DND-41 (cell line): ENCODE data around the gene NIT2.

ENCODE experiments used
- ATAC-seq: fragments of 200-7000 bp; cut with Tn5 transposase; 3 replicates; pipeline ENCODE4 v1.9.1; 2021; ENCODE audit warnings: low read depth; ENCODE audit not compliant: insufficient read depth
- DNase-seq: peaks from one replicate; pipeline ENCODE4 v3.0.0-alpha.2; 2020
- H2AFZ ChIP-seq: 2 replicates; pipeline ENCODE4 v1.6.0; 2012; ENCODE audit warnings: low read depth, low read length
- H3K27ac ChIP-seq: 2 replicates; pipeline ENCODE4 v1.5.1; 2012; ENCODE audit warnings: low read length, inconsistent platforms
- H3K27me3 ChIP-seq: fragments of 200-600 bp; sonication (generic); 2 replicates; pipeline ENCODE4 v1.6.0; 2012; ENCODE audit warnings: low read length, mild to moderate bottlenecking, inconsistent platforms; ENCODE audit not compliant: insufficient read depth, poor library complexity
- H3K36me3 ChIP-seq: 2 replicates; pipeline ENCODE4 v1.5.1; 2012; ENCODE audit warnings: low read length, inconsistent platforms; ENCODE audit not compliant: insufficient read depth
- H3K4me1 ChIP-seq: 2 replicates; pipeline ENCODE4 v1.5.1; 2012; ENCODE audit warnings: mild to moderate bottlenecking, low read length; ENCODE audit not compliant: insufficient read depth
- H3K4me2 ChIP-seq: 2 replicates; pipeline ENCODE4 v1.6.0; 2012; ENCODE audit warnings: mild to moderate bottlenecking, moderate library complexity, low read length, inconsistent platforms; ENCODE audit not compliant: insufficient read depth
- H3K4me3 ChIP-seq, 2 experiments: fragments of 200-600 bp in 1 of 2; shearing (Covaris generic) in 1 of 2; 2 replicates each; pipeline ENCODE4 v1.5.1; 2012 to 2016; ENCODE audit warnings: inconsistent platforms in 2 of 2, low read length in 2 of 2, mild to moderate bottlenecking in 2 of 2, low read depth in 1 of 2, moderate library complexity in 1 of 2
- H3K79me2 ChIP-seq: 2 replicates; pipeline ENCODE4 v1.6.0; 2012; ENCODE audit warnings: low read length, inconsistent platforms; ENCODE audit not compliant: insufficient read depth
- H3K9ac ChIP-seq: 2 replicates; pipeline ENCODE4 v1.6.0; 2012; ENCODE audit warnings: low read depth, mild to moderate bottlenecking, inconsistent platforms, low read length, moderate library complexity
- H3K9me3 ChIP-seq: 2 replicates; pipeline ENCODE4 v1.5.1; 2012; ENCODE audit warnings: low read length, moderate library complexity, mild to moderate bottlenecking, inconsistent platforms; ENCODE audit not compliant: insufficient read depth, severe bottlenecking
- H4K20me1 ChIP-seq: 2 replicates; pipeline ENCODE4 v1.6.0; 2012; ENCODE audit warnings: low read length; ENCODE audit not compliant: insufficient read depth
- EZH2 ChIP-seq: IDR thresholded peaks from 3 replicates; pipeline ENCODE4 v1.6.1; 2012; ENCODE audit warnings: borderline replicate concordance, low read depth, mild to moderate bottlenecking, moderate library complexity, low read length, inconsistent platforms; ENCODE audit not compliant: severe bottlenecking
- TF ChIP-seq, protein P1 (sequence below): IDR thresholded peaks from 2 replicates; pipeline ENCODE4 v1.5.1; 2012; ENCODE audit warnings: borderline replicate concordance, low read length, moderate library complexity, mild to moderate bottlenecking; ENCODE audit not compliant: poor library complexity, severe bottlenecking; ENCODE audit errors: extremely low read depth

Gene NIT2

DNA sequence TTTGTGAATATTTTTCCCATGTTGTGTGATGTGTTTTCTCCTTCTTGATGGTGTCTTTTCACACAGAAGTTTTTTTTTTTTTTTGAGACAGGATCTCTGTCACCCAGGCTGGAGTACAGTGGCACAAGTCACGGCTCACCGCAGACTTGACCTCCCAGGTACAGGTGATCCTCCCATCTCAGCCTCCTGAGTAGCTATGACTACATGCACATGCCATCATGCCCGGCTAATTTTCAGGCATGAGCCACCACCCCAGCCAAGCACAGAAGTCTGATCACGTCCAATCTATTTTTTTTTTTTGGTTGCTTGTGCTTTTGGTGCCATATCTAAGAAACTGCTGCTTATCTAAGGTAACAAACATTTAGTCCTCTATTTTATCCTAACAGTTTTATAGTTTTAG lies 41.7 kb downstream of the NIT2 start:
- H3K4me2 ChIP-seq = no peak overlapping the region
- H3K9me3 ChIP-seq = no peaks in the 10 kb centered on the region
- DNase-seq (no peak), ATAC-seq (no peak)
- no peak overlapping the region for H3K9ac ChIP-seq
- H4K20me1 ChIP-seq = no peaks in the 10 kb centered on the region; the same call in 1 of the 2 replicates
- H3K4me3 ChIP-seq = no peak overlapping the region
- no peaks in the 10 kb centered on the region for H3K4me1 ChIP-seq
- H3K27ac ChIP-seq = no peak overlapping the region
- H3K79me2 ChIP-seq = no peaks in the 10 kb centered on the region
- TF ChIP-seq, protein P1, sequence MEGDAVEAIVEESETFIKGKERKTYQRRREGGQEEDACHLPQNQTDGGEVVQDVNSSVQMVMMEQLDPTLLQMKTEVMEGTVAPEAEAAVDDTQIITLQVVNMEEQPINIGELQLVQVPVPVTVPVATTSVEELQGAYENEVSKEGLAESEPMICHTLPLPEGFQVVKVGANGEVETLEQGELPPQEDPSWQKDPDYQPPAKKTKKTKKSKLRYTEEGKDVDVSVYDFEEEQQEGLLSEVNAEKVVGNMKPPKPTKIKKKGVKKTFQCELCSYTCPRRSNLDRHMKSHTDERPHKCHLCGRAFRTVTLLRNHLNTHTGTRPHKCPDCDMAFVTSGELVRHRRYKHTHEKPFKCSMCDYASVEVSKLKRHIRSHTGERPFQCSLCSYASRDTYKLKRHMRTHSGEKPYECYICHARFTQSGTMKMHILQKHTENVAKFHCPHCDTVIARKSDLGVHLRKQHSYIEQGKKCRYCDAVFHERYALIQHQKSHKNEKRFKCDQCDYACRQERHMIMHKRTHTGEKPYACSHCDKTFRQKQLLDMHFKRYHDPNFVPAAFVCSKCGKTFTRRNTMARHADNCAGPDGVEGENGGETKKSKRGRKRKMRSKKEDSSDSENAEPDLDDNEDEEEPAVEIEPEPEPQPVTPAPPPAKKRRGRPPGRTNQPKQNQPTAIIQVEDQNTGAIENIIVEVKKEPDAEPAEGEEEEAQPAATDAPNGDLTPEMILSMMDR = no peak
- no peak overlapping the region for H2AFZ ChIP-seq
- H3K27me3 ChIP-seq = no peaks in the 10 kb centered on the region
- peaks cover 87% of the 10 kb centered on the region for H3K36me3 ChIP-seq

- H3K27ac ChIP-seq = no peak overlapping the region
- H4K20me1 ChIP-seq = peaks cover 10% of the 10 kb centered on the region; the same call in 1 of the 2 replicates
- H3K36me3 ChIP-seq = peaks cover 84% of the 10 kb centered on the region
- DNase-seq = no peak
- no peak overlapping the region for H3K4me2 ChIP-seq
- no peaks in the 10 kb centered on the region for H3K27me3 ChIP-seq
- peaks cover 10% of the 10 kb centered on the region for H3K9me3 ChIP-seq
- H2AFZ ChIP-seq = no peak overlapping the region
- H3K79me2 ChIP-seq = peaks cover 48% of the 10 kb centered on the region
- H3K4me1 ChIP-seq = no peaks in the 10 kb centered on the region
- TF ChIP-seq, protein P1 = no peak
- no peak for TF ChIP-seq EZH2
- H3K9ac ChIP-seq = no peak overlapping the region
- no peak overlapping the region for H3K4me3 ChIP-seq
- ATAC-seq = no peak
Measured at GRCh38 chr3:100384733-100385525, 50.4 kb downstream of the NIT2 start.

GRCh38 chr3:100386437-100387074 lies 52.0 kb downstream of the NIT2 start:
- no peak overlapping the region for H3K4me3 ChIP-seq
- H3K27ac ChIP-seq = no peak overlapping the region
- ATAC-seq = no peak
- H3K9ac ChIP-seq = no peak overlapping the region
- H3K9me3 ChIP-seq = peaks cover 16% of the 10 kb centered on the region
- peaks cover 10% of the 10 kb centered on the region; the same call in 1 of the 2 replicates for H4K20me1 ChIP-seq
- no peaks in the 10 kb centered on the region for H3K4me1 ChIP-seq
- DNase-seq = no peak
- H3K79me2 ChIP-seq = peaks cover 63% of the 10 kb centered on the region
- no peak overlapping the region for H3K4me2 ChIP-seq
- H2AFZ ChIP-seq = no peak overlapping the region
- no peaks in the 10 kb centered on the region for H3K27me3 ChIP-seq
- TF ChIP-seq EZH2 = no peak
- TF ChIP-seq, protein P1 = no peak
- peaks cover 79% of the 10 kb centered on the region for H3K36me3 ChIP-seq
